Activated naive CD8-positive, alpha-beta T cell treated with anti-CD3 and anti-CD28 coated beads, Interleukin-2, amount 50 U/mL, for 16 hours (primary cell): ENCODE results near the gene MRAP.
"Not testable (repeated sequence)": the region's sequence is repeated elsewhere in the genome, so short reads cannot be mapped to it uniquely, and the experiment has no call there.

Experiments used
- DNase-seq: peaks from one replicate; pipeline ENCODE4 v3.0.0-alpha.2; 2020; ENCODE audit warnings: low read depth, low spot score

The MRAP gene

DNA sequence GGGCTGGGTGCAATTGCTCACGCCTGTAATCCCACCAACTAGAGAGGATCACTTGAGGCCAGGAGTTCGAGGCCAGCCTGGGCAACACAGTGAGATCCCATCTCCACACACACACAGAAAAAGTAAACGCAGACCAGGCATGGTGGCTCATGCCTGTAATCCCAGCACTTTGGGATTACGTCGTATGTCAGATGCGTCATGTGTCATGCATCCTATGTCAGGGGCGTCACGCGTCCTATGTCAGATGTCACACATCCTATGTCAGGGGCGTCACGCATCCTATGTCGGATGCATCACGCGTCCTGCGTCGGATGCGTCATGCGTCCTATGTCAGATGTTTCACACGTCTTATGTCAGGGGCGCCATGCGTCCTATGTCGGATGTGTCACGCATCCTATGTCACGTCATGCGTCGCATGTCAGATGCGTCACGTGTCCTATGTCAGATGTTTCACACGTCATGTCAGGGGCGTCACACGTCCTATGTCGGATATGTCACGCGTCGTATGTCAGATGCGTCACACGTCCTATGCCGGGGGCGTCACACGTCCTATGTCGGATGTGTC is 1.5 kb downstream of the MRAP start:
- no peak for DNase-seq

DNA sequence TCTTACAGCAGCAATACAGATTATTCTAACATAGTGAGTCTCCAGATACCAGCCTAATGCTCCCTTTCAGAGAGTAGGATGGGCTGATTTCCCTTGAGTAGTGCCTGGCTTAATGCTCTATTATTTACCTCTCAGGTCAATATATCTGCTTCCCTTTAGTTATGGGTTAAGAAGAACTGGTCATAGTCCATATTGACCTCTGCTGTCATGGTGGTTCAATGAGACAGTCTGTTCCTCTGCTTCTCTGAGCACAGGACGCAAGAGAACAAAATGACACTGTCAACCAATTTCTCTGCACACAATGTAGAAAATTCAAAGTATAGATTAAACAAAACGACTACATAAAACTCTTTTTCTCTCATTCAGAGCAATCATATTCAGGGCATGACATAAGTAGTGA is 2.9 kb downstream of the MRAP start:
- DNase-seq: no peak

- no peak for DNase-seq
Measured at GRCh38 chr21:32302560-32302959, 3.9 kb downstream of the MRAP start.

GRCh38 chr21:32303385-32303784 is 4.7 kb downstream of the MRAP start:
- no peak for DNase-seq

GRCh38 chr21:32304998-32305397 is 6.3 kb downstream of the MRAP start:
- no peak for DNase-seq

DNA sequence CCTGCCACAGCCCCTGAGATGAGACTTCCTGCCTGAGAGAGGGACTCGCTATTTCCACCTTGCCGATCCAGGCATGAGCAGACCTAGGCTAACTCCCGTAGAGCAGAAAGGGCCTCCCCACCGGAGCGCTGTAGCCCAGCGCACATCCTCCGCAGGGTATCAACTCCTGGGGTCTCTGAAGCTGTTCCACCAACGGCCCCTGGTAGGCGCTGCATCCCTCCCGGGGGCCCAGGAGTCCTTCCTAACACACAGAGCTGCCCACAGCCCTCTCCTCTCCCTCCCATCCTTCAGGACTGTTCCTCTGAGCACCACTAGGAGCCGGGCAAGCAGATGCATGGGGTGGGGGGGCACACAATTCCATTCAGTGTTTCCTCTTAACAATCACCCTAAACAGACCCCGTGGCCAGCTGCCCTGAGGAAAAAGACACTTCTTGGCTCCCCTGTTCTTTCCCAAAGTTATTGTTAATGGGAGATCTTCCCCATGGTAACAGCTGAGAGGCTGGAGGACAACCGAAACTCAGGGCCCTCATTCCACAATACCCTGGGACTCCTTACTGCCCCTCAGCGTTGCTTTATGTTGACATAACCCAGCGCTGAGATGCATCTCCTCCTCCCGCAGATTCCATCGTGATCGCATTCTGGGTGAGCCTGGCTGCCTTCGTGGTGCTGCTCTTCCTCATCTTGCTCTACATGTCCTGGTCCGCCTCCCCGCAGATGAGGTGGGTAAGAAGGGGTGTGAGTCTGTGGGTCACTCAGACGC is 7.5 kb downstream of the MRAP start:
- DNase-seq: no peak

DNA sequence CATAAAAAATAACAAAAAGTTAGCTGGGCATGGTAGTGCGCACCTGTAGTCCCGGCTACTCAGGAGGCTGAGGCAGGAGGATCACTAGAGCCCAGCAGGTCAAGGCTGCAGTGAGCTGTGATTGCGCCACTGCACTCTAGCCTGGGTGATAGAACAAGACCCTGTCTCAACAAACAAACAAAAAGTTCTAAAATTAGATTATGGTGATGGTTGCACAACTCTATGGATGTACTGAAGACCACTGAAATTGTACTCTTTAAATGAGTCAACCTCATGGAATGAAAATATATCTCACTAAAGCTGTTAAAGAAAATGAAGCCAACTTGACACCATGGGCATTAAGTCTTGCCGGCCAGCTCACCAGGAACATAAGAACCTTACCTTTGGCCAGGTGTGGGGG is 9.1 kb downstream of the MRAP start:
- DNase-seq: no peak

DNA sequence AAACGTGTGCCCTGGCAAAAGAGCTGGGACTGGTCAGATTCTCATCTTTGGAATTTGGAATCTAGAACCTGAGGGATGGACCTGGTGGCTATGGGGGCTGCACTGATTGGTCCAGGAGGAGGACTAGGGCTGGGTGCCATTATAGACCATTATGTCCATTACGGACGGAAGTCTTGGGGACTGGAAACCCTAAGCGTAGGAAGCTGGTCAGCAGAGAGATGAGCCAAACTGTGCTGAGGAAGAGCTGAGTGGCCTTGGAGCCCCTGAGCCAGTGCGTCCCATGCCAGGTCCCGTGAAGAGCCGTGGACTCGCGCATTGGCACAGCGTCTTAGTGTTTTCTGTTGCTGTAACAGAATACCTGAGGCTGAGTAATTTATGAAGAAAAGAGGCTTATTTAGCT is 10.0 kb downstream of the MRAP start:
- no peak for DNase-seq

GRCh38 chr21:32309906-32310460 is 11.3 kb downstream of the MRAP start:
- DNase-seq: no peak

DNA sequence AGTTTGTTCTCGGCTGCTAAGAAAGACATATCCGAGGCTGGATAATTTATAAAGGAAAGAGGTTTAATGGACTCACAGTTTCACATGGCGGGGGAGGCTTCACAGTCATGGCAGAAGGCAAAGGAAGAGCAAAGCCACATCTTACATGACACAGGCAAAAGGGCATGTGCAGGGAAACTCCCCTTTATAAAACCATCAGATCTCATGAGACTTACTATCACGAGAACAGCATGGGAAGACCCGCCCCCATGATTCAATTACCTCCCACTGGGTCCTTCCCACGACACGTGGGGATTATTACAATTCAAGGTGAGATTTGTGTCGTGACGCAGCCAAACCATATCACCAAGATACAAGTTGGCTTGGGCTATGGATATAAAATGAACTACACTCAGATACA is 12.3 kb downstream of the MRAP start:
- DNase-seq: not testable (repeated sequence)

DNA sequence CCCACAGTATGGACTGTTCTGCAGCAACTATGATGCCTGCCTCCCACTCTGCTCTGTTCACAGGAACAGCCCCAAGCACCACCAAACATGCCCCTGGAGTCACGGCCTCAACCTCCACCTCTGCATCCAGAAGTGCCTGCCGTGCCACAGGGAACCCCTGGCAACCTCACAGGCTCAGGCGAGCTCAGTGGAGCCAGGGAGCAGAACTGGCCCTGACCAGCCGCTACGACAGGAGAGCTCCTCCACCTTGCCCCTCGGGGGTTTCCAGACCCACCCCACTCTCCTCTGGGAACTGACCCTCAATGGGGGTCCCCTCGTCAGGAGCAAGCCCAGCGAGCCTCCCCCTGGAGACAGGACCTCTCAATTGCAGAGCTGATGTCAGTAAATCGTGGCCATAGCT is 13.0 kb downstream of the MRAP start:
- no peak for DNase-seq

DNA sequence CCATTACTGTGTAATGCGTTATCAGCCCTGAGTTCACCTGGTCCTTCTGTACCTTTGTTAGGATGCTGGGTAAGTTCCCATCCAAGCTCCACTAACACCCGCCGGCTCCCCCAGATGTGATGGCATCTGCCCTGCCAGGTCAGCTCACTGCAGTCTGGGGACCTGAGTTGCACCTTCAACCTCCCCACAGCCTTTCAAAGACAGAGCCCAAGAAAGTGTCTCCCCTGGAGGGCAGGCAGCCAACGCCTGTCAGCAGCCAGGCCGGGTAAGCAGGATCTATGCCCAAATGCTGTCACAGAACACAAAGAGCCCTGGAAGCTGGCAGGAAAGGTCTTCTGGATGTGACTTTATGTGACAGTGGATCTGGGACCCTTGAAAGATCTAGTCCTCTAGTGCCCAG is 13.7 kb downstream of the MRAP start:
- DNase-seq: no peak

DNA sequence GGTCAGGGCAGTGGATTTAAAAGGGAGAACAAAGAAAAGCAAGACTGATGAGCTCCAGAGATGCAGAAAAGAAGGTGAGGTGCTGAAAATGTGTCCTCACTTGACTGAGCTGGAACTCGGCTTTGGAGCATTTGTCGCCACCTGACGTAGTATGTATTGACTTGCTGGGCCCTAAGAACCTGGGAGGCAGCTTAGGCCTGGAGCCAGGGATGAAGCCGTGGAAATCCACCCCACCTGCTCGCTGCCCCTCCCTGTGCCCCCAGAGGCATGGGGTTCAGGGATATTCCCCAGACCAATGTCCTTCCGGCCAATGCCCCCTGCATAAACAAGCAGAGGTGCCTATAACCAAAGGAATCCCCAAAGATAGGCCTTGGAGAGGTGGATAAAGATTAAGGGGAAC is 14.3 kb downstream of the MRAP start:
- DNase-seq: no peak

GRCh38 chr21:32314806-32315205 is 16.2 kb downstream of the MRAP start:
- DNase-seq: no peak

DNA sequence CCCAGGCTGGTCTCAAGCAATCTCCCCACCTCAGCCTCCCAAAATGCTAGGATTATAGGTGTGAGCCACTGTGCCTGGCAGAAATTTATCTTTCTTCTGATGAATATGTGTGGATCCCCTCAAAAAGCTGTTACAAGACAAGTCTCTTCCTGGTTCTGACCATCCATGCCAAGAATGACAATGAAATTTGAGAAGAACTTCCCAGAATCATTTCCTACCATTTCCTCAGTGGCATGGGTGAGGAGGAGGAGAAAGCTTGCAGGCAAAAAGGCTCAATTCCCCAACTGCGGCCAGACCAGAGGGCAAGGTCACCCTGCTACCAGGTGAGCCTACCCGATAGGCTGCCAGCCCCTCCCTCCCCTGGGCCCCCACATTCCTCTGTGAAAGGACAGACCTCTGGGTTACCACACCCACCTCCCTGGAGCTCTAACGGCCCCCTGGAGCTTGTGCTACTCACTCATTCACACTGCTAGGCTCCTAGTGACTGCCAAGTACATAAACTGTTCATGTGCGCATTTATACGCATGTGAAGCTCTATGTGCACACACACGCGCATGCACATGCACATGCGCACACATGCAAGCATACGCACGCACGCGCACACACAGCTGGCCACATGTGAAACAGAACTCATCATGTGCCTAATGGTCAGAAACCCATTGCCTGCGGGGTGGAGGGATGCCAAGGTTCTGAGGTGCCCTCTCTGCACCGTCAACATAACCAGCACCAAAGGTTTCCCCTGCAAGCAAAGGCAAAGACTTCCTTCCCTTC is 17.0 kb downstream of the MRAP start:
- no peak for DNase-seq

GRCh38 chr21:32316361-32317215 is 17.9 kb downstream of the MRAP start:
- DNase-seq: no peak

GRCh38 chr21:32317726-32318125 is 19.1 kb downstream of the MRAP start:
- DNase-seq: no peak

DNA sequence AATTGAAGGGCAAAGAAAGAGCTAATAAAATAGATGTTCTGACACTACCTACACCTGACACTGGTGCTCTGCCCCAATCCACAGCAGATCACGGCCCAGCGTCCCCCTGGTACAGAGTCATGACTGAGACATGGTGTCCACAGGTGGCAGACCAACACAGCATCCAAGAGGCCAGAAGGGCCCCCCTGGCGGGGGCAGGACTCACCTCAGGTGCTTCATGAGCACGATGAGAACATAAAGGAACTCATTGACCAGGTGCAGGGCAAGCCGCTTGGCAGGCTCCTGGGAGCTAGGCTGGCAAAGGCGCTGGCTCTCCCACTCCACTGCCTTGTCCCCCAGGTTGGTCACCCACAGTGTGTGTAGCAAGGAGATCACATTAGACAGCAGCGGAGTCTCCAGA is 20.4 kb downstream of the MRAP start:
- no peak for DNase-seq

- DNase-seq: no peak
Measured at GRCh38 chr21:32320059-32320458, 21.4 kb downstream of the MRAP start.

GRCh38 chr21:32320726-32321125 is 22.1 kb downstream of the MRAP start:
- DNase-seq: no peak

DNA sequence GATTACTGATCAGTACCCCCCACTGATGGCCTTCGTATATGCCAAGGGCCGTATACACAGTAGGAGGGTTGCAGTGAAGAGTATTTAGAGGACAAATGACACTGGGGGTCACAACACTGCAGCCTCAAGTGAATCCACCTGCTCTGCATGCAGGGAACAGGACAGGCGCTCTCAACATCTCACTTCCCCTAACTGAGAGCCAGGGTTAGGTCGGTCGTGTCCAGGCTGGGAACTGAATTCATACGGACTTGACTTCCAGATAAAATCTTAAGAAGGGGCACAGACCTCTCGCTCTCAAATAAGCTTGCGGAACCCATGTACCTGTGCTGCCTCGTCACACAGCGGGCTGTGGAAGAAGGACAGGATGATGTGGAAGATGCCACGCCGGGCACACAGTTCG is 22.8 kb downstream of the MRAP start:
- DNase-seq: no peak

- no peak for DNase-seq
Measured at GRCh38 chr21:32322103-32322502, 23.4 kb downstream of the MRAP start.
